Naive thymus-derived CD8-positive, alpha-beta T cell (primary cell): ENCODE results near the gene ANK2. TPM values are rescaled to one million over a fixed set of nuclear protein-coding genes. Genes with fewer than 3 reads are reported as not detected.
"Not testable (repeated sequence)": the region's sequence is repeated elsewhere in the genome, so short reads cannot be mapped to it uniquely, and the experiment has no call there.

Experiments
- ATAC-seq, 2 donors: fragments of 150-1000 bp; cut with Tn5 transposase in 1 of 2; sonication (Bioruptor Pico), chemical (Tn5 transposase) in 1 of 2; 1 replicate in 1 of 2; 2 replicates in 1 of 2; pipeline ENCODE4 v1.10.0; 2021; ENCODE audit warnings: mild to moderate bottlenecking in 2 of 2, moderate library complexity in 2 of 2
- POLR2A ChIA-PET: fragments of 350-600 bp; sonication (Branson Sonifier 250); formaldehyde crosslinking; loops from one replicate; lab custom pipeline; 2021; ENCODE audit warnings: antibody characterized with exemption; lab: Charles Lee
- DNase-seq, 10 donors: peaks; one replicate each; pipeline versions ENCODE4 v3.0.0 to v3.0.0-alpha.2; 2020 to 2022
- H3K27ac Mint-ChIP-seq, 10 donors: one replicate each; pipeline ENCODE4 v1.8.0; 2020 to 2022; ENCODE audit warnings: mild to moderate bottlenecking in 10 of 10, mixed read lengths in 10 of 10, moderate library complexity in 4 of 10, inconsistent platforms in 1 of 10
- H3K27me3 Mint-ChIP-seq, 5 donors: one replicate each; pipeline ENCODE4 v1.8.0; 2021 to 2022; ENCODE audit warnings: mixed read lengths in 5 of 5
- H3K36me3 Mint-ChIP-seq, 3 donors: one replicate each; pipeline ENCODE4 v1.8.0; 2020 to 2022; ENCODE audit warnings: mixed read lengths in 3 of 3, mild to moderate bottlenecking in 2 of 3, inconsistent platforms in 1 of 3
- H3K4me1 Mint-ChIP-seq, 4 donors: one replicate each; pipeline ENCODE4 v1.8.0; 2021 to 2022; ENCODE audit warnings: mixed read lengths in 4 of 4
- H3K4me3 Mint-ChIP-seq, 10 donors: one replicate each; pipeline ENCODE4 v1.8.0; 2020 to 2022; ENCODE audit warnings: mild to moderate bottlenecking in 10 of 10, mixed read lengths in 10 of 10, moderate library complexity in 6 of 10, inconsistent platforms in 1 of 10
- H3K9me3 Mint-ChIP-seq, 9 donors: one replicate each; pipeline ENCODE4 v1.8.0; 2020 to 2022; ENCODE audit warnings: mixed read lengths in 9 of 9, mild to moderate bottlenecking in 3 of 9, inconsistent platforms in 1 of 9, moderate library complexity in 1 of 9
- polyA plus RNA-seq, 3 donors: library from polyadenylated mRNA; unstranded; fragments of 300-500 nt; fragmentation: Illumina TruSeq; gene quantifications; one replicate each; pipeline ENCODE4 v1.2.3, GENCODE V29; 2021
- total RNA-seq, 8 experiments: library from RNA in 2 of 8; stranded (reverse) in 2 of 8; gene quantifications; one replicate each; pipeline ENCODE4 v1.2.3 and lab custom pipeline; 2021 to 2026

Gene ANK2
- total and polyA plus RNA-seq, 5 experiments from 2014 or later: not detected

DNA sequence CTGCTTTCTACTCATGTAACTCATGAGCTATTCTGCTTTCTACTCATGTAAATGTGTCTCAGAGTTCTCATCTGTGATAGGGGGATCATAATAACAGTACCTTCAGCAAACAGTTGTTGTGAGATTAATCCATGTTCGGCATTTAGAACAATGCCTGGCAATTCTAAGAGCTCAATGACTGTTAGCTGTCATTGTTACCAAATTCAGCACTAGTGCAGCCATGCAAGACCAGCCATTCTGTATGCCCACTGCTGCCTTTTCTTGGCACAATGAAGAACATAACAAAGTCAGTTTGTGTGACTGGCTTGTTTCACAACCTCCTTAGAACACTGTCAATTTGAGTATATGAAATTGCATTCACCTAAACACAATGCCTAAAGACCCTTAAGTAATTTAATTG, 163.2 kb downstream of the ANK2 start:
- ATAC-seq (no peak), DNase-seq (no peak)
- H3K27ac Mint-ChIP-seq: no peak overlapping the region
- peaks cover 0 to 3% (median 0%) of the 10 kb centered on the region in 9 donors for H3K9me3 Mint-ChIP-seq
- no peak overlapping the region for H3K4me3 Mint-ChIP-seq
- peaks cover 0 to 1% (median 0%) of the 10 kb centered on the region in 5 donors for H3K27me3 Mint-ChIP-seq
- H3K4me1 Mint-ChIP-seq: no peaks in the 10 kb centered on the region
- H3K36me3 Mint-ChIP-seq: no peaks in the 10 kb centered on the region
- POLR2A ChIA-PET: no interaction called here

DNA sequence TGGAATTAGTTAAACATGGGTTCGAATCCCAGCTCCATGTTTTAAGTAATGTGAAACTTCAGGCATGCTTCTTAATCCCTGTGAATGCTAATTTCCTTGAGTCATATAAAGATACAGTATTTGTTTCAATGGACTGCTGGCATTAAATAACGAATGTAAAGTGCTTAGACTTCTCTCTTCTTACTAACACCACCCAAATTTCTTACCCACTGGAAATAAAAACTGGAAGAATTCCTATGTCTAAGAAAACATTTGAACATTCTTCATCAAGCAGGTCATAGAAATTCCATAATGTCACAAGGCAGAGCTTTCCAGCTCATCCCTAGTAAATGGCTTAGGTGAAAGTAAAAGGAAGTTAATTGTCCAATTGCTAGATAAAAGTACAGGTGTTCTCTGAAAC, 172.5 kb downstream of the ANK2 start:
- no peak overlapping the region for H3K27ac Mint-ChIP-seq
- no peak for ATAC-seq
- POLR2A ChIA-PET: no interaction called here
- peaks cover 0 to 3% (median 2%) of the 10 kb centered on the region in 5 donors for H3K27me3 Mint-ChIP-seq
- H3K36me3 Mint-ChIP-seq: no peaks in the 10 kb centered on the region
- peaks cover 0 to 3% (median 0%) of the 10 kb centered on the region in 9 donors for H3K9me3 Mint-ChIP-seq
- no peak for DNase-seq
- H3K4me1 Mint-ChIP-seq: no peaks in the 10 kb centered on the region
- no peak overlapping the region for H3K4me3 Mint-ChIP-seq

DNA sequence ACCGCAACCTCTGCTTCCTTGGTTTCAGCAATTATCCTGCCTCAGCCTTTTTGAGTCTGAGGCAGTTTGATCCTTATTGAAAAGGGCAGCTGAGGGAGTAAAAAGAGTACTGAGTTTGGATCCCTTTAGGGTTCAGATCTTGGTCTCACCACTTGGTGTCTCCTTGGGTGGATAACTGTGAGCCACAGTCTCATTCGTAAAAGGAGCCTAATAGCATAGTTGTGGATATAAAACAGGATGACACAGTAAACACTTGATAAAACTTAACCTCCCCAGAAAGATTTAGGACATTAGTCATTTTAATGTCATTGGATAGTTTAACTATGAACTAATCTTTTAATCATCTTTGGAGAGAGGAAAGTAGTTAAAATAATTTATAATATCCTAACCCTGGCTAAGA, 173.0 kb downstream of the ANK2 start:
- Mint-ChIP-seq H3K4me3 (no peak overlapping the region), H3K4me1 (no peaks in the 10 kb centered on the region), H3K36me3 (no peaks in the 10 kb centered on the region), H3K9me3 (peaks cover 0 to 3% (median 0%) of the 10 kb centered on the region in 9 donors), H3K27ac (no peak overlapping the region), H3K27me3 (peaks cover 0 to 6% (median 2%) of the 10 kb centered on the region in 5 donors)
- DNase-seq (no peak), ATAC-seq (no peak)
- POLR2A ChIA-PET: no interaction called here

DNA sequence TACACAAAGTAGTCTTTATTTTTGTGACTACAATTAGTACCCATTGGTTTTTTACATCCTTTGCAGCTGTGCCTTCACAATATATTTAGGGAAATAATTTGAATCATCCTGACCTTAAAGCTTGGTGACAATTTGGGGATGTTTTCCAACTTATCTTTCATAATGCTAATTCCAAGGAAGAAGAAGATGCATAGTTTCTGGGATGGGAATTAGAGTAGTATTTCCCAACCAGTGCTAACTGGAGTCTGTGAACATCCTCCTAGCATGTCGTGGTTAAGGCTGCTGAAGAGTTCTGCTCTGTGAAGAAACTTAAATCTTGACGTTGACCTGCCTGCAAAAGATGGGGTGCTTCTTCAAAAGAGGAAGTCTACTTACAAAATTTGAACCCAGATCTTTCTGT, 173.5 kb downstream of the ANK2 start:
- Mint-ChIP-seq H3K9me3 (peaks cover 0 to 3% (median 0%) of the 10 kb centered on the region in 9 donors), H3K36me3 (no peaks in the 10 kb centered on the region), H3K4me1 (no peaks in the 10 kb centered on the region), H3K27me3 (peaks cover 0 to 6% (median 2%) of the 10 kb centered on the region in 5 donors), H3K27ac (no peak overlapping the region), H3K4me3 (no peak overlapping the region)
- ATAC-seq (no peak), DNase-seq (no peak)
- POLR2A ChIA-PET: no interaction called here

- POLR2A ChIA-PET: no interaction called here
- no peak for ATAC-seq
- H3K9me3 Mint-ChIP-seq: peaks cover 0 to 3% (median 0%) of the 10 kb centered on the region in 9 donors
Observed at GRCh38 chr4:113232194-113232593, 182.7 kb downstream of the ANK2 start.

DNA sequence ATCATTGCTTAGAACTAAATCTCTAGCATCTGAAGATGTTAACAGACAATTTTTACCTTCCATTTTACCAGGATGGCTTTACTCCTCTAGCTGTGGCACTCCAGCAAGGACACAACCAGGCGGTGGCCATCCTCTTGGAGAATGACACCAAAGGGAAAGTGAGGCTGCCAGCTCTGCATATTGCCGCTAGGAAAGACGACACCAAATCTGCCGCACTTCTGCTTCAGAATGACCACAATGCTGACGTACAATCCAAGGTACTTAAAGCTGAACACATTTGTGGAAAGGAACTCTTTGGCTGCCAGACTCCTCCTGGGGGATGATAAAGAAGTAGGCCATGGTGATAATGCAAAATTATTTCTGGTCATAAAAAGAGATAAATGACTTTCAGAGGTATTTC, 187.5 kb downstream of the ANK2 start:
- Mint-ChIP-seq H3K4me3 (no peak overlapping the region), H3K36me3 (no peaks in the 10 kb centered on the region), H3K4me1 (no peaks in the 10 kb centered on the region), H3K27me3 (peaks cover 0 to 9% (median 2%) of the 10 kb centered on the region in 5 donors), H3K27ac (no peak overlapping the region), H3K9me3 (peaks cover 0 to 3% (median 0%) of the 10 kb centered on the region in 9 donors)
- ATAC-seq (no peak), DNase-seq (no peak)
- POLR2A ChIA-PET: no interaction called here

More at GRCh38 chr4:113232194-113232593, 182.7 kb downstream of the ANK2 start:
- Mint-ChIP-seq H3K4me1 (no peaks in the 10 kb centered on the region), H3K4me3 (no peak overlapping the region), H3K36me3 (no peaks in the 10 kb centered on the region), H3K27ac (no peak overlapping the region), H3K27me3 (peaks cover 0 to 9% (median 3%) of the 10 kb centered on the region in 5 donors)
- no peak for DNase-seq

DNA sequence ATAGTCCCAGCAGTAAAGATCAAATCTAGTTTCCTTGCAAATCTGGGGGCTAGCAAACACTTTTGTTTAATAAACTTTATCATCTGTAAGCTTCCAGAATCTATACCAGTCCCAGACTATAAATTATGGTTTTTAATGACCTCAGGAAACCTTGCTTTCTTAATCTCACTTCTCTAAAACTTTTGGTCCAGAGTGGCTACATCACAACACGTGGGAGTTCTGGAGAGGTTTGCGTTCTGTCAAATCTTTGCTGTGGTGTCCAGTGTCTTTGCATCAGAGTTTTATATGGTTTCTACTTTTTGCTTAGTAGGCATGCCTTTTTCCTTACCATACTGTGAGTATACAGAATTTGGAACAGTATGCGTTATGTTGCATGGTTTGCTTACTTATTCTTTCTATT, 193.9 kb downstream of the ANK2 start:
- DNase-seq: no peak
- Mint-ChIP-seq H3K36me3 (peaks cover 0 to 3% (median 0%) of the 10 kb centered on the region in 3 donors), H3K27me3 (peaks cover 0 to 4% (median 0%) of the 10 kb centered on the region in 5 donors), H3K9me3 (peaks cover 0 to 4% (median 0%) of the 10 kb centered on the region in 9 donors), H3K4me3 (no peak overlapping the region), H3K4me1 (no peaks in the 10 kb centered on the region), H3K27ac (no peak overlapping the region)
- POLR2A ChIA-PET: no interaction called here
- ATAC-seq: no peak

- H3K27ac Mint-ChIP-seq, H3K36me3 Mint-ChIP-seq, DNase-seq, H3K9me3 Mint-ChIP-seq, POLR2A ChIA-PET, ATAC-seq, H3K4me3 Mint-ChIP-seq, H3K27me3 Mint-ChIP-seq, H3K4me1 Mint-ChIP-seq: not testable (repeated sequence)
Observed at GRCh38 chr4:113244747-113245146, 195.3 kb downstream of the ANK2 start.

GRCh38 chr4:113248320-113248719, 198.9 kb downstream of the ANK2 start:
- Mint-ChIP-seq H3K36me3 (peaks cover 0 to 3% (median 0%) of the 10 kb centered on the region in 3 donors), H3K4me1 (no peaks in the 10 kb centered on the region), H3K27ac (no peak overlapping the region), H3K27me3 (peaks cover 0 to 4% (median 0%) of the 10 kb centered on the region in 5 donors), H3K4me3 (no peak overlapping the region), H3K9me3 (peaks cover 0 to 4% (median 0%) of the 10 kb centered on the region in 9 donors)
- ATAC-seq (no peak), DNase-seq (no peak)
- POLR2A ChIA-PET: no interaction called here

DNA sequence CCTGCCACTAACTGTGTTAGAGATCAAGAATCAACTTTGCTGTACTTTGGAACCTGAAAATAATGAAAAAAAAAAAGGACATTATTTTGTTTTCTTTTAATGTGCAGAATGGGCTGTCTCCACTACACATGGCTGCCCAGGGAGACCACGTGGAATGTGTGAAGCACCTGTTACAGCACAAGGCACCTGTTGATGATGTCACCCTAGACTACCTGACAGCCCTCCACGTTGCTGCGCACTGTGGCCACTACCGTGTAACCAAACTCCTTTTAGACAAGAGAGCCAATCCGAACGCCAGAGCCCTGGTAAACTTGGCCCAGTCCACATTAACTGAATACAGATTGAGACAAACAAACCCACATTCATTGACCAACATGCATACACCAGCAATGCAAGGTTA, 206.2 kb downstream of the ANK2 start:
- no peaks in the 10 kb centered on the region for H3K36me3 Mint-ChIP-seq
- no peaks in the 10 kb centered on the region for H3K4me1 Mint-ChIP-seq
- no peak for DNase-seq
- POLR2A ChIA-PET: no interaction called here
- peaks cover 0 to 5% (median 0%) of the 10 kb centered on the region in 5 donors for H3K27me3 Mint-ChIP-seq
- no peak for ATAC-seq
- no peak overlapping the region for H3K27ac Mint-ChIP-seq
- H3K4me3 Mint-ChIP-seq: no peak overlapping the region
- H3K9me3 Mint-ChIP-seq: no peaks in the 10 kb centered on the region

- POLR2A ChIA-PET: no interaction called here
- Mint-ChIP-seq H3K9me3 (no peaks in the 10 kb centered on the region), H3K36me3 (no peaks in the 10 kb centered on the region), H3K4me1 (no peaks in the 10 kb centered on the region), H3K4me3 (no peak overlapping the region), H3K27me3 (peaks cover 0 to 8% (median 0%) of the 10 kb centered on the region in 5 donors), H3K27ac (no peak overlapping the region)
- no peak for ATAC-seq
- DNase-seq: no peak
Observed at GRCh38 chr4:113256946-113257345, 207.5 kb downstream of the ANK2 start.

DNA sequence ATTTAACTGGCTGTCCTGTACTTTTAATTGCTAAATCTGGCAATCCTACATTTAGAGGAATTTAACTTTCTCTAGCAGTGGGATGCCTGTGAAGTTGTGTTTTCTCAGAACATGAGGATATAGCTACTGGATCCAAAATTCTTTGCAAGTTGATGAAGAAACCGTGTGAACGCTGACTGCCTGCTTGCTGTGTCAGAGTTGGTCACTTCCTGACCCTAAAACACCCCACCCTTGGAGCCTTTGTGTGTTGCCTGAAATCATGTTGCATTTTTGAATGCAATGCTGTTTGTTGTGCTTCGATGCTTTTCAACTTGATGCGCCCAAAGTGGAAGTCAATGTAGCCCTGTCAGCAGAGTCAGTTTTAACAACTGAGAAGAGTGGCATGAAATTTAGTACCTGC, 211.2 kb downstream of the ANK2 start:
- Mint-ChIP-seq H3K4me3 (no peak overlapping the region), H3K4me1 (no peaks in the 10 kb centered on the region), H3K27me3 (peaks cover 0 to 4% (median 0%) of the 10 kb centered on the region in 5 donors), H3K36me3 (no peaks in the 10 kb centered on the region), H3K9me3 (no peaks in the 10 kb centered on the region), H3K27ac (no peak overlapping the region)
- no peak for ATAC-seq
- POLR2A ChIA-PET: no interaction called here
- DNase-seq: no peak

GRCh38 chr4:113263274-113263673, 213.8 kb downstream of the ANK2 start:
- Mint-ChIP-seq H3K4me3 (no peak overlapping the region), H3K9me3 (no peaks in the 10 kb centered on the region), H3K27ac (no peak overlapping the region), H3K4me1 (no peaks in the 10 kb centered on the region), H3K27me3 (peaks cover 0 to 4% (median 0%) of the 10 kb centered on the region in 5 donors), H3K36me3 (no peaks in the 10 kb centered on the region)
- DNase-seq (no peak), ATAC-seq (no peak)
- POLR2A ChIA-PET: interaction anchor here (0.7 kb wide), 1 partner anchor 170 kb away, joined by 6 read pairs; no protein-coding TSS in a partner anchor
